Measurements from ENCODE around the gene GLI3. TPM values are rescaled to one million over a fixed set of nuclear protein-coding genes. Genes with fewer than 3 reads are reported as not detected.

The GLI3 gene
- total RNA-seq, 1 experiment from 2014 or later, result 45.0 TPM

GRCh38 chr7:42224391-42225003 is 12.5 kb downstream of the GLI3 start:
- Histone ChIP-seq H4K8ac (replicated peaks; ENCODE audit: insufficient read length, low read depth, low read length) (no peak overlapping the region), H3K23ac (ENCODE audit: insufficient read length, low read depth, low read length) (no peak overlapping the region), H3K23me2 (ENCODE audit: insufficient read length, low read depth, low read length, poor library complexity, severe bottlenecking) (peaks cover 15% of the 10 kb centered on the region), H3K79me1 (ENCODE audit: insufficient read depth, low read depth, low read length, poor library complexity, severe bottlenecking) (no peaks in the 10 kb centered on the region), H3K27ac (ENCODE audit: insufficient read length, low read depth, low read length) (peak overlapping the region; percentile 97), H3K9me3 (ENCODE audit: control insufficient read depth, low read depth, low read length) (no peaks in the 10 kb centered on the region), H3K79me2 (ENCODE audit: insufficient read depth, low read length) (no peaks in the 10 kb centered on the region; the same call in 1 of the 2 replicates), H3K4me1 (ENCODE audit: insufficient read depth, low read length) (peaks cover 31% of the 10 kb centered on the region; the same call in 1 of the 2 replicates), H3K18ac (ENCODE audit: insufficient read length, low read depth, low read length) (no peak overlapping the region), H2BK15ac (ENCODE audit: low read depth, low read length) (no peak overlapping the region), H2BK20ac (ENCODE audit: low read depth, low read length, poor library complexity, severe bottlenecking) (no peak overlapping the region), H4K20me1 (ENCODE audit: control insufficient read depth, insufficient read depth, insufficient read length) (no peaks in the 10 kb centered on the region), H2BK120ac (ENCODE audit: low read depth, low read length, poor library complexity, severe bottlenecking) (no peak overlapping the region), H3K9ac (ENCODE audit: extremely low read depth, insufficient read length, low read length) (no peak overlapping the region), H2AK5ac (ENCODE audit: insufficient read length, low read length) (no peak overlapping the region), H3K27me3 (ENCODE audit: insufficient read depth, low read length) (no peaks in the 10 kb centered on the region), H2AFZ (ENCODE audit: low read length) (no peak overlapping the region), H4K91ac (ENCODE audit: insufficient read length, low read depth, low read length) (no peak overlapping the region), H2BK12ac (ENCODE audit: insufficient read length, low read depth, low read length) (no peak overlapping the region), H4K5ac (ENCODE audit: insufficient read length, low read depth, low read length) (no peak overlapping the region), H3K56ac (ENCODE audit: insufficient read length, low read depth, low read length) (no peak overlapping the region), H3K14ac (ENCODE audit: insufficient read depth, low read length) (no peak overlapping the region), H3K4me2 (ENCODE audit: insufficient read depth, insufficient read length, low read length) (no peak overlapping the region), H3T11ph (ENCODE audit: low read length) (no peak overlapping the region), H2BK5ac (ENCODE audit: insufficient read length, low read length) (no peak overlapping the region), H3K4ac (ENCODE audit: low read depth, low read length) (no peak overlapping the region)
- no peaks in the 10 kb centered on the region for H3K9me3 Mint-ChIP-seq
- no CpG with 5 or more reads among the region's 8 CpGs for WGBS (ENCODE audit: extremely low coverage, insufficient read length, low lambda C conversion rate)
- H3K36me3 Mint-ChIP-seq (ENCODE audit: insufficient read depth in 1 of 3, low read depth in 3 of 3), result peaks cover 0 to 7% (median 5%) of the 10 kb centered on the region in 3 experiments; a peak in 6 of 7 replicates
- TF ChIP-seq, protein P1, sequence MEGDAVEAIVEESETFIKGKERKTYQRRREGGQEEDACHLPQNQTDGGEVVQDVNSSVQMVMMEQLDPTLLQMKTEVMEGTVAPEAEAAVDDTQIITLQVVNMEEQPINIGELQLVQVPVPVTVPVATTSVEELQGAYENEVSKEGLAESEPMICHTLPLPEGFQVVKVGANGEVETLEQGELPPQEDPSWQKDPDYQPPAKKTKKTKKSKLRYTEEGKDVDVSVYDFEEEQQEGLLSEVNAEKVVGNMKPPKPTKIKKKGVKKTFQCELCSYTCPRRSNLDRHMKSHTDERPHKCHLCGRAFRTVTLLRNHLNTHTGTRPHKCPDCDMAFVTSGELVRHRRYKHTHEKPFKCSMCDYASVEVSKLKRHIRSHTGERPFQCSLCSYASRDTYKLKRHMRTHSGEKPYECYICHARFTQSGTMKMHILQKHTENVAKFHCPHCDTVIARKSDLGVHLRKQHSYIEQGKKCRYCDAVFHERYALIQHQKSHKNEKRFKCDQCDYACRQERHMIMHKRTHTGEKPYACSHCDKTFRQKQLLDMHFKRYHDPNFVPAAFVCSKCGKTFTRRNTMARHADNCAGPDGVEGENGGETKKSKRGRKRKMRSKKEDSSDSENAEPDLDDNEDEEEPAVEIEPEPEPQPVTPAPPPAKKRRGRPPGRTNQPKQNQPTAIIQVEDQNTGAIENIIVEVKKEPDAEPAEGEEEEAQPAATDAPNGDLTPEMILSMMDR (conservative IDR thresholded peaks at IDR 0.05), result peak; percentile 72
- peaks cover 84 to 88% of the 10 kb centered on the region in 2 experiments for H3K4me1 Mint-ChIP-seq
- peak; percentile 65 for DNase-seq
- peak overlapping the region; percentile 46 to 97 (median 88); a peak in 6 of 7 replicates for H3K27ac Mint-ChIP-seq
- no peaks in the 10 kb centered on the region; the same call in 1 of the 2 replicates for H3K27me3 Mint-ChIP-seq (ENCODE audit: low read depth)
- peak overlapping the region in 1 of 2 experiments; percentile 53; a peak in 3 of 5 replicates for H3K4me3 Mint-ChIP-seq
